ENCODE data around the gene FARS2.

FARS2 gene

DNA sequence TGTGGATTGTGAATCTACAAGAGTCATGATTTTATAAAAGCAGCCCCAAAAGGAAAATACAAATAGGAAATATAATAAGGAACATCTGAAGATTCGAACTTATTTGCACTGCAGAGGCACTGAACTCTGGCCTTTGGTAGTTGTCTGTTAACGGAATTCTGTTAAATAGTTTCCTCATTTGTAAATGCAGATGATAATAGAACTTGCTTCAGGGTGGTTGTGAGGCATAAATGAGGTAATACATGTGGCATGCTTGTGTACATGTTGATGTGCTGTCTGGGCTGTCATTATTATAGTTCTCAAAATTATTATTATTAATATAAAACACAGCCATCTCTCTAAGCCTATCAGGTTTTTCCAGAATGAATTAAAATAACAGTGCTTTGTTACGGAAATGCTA is 443.4 kb downstream of the FARS2 start:
- TF ChIP-seq GATA3 (IDR thresholded peaks at IDR 0.05; ENCODE audit: low read depth, low read length): no peak

DNA sequence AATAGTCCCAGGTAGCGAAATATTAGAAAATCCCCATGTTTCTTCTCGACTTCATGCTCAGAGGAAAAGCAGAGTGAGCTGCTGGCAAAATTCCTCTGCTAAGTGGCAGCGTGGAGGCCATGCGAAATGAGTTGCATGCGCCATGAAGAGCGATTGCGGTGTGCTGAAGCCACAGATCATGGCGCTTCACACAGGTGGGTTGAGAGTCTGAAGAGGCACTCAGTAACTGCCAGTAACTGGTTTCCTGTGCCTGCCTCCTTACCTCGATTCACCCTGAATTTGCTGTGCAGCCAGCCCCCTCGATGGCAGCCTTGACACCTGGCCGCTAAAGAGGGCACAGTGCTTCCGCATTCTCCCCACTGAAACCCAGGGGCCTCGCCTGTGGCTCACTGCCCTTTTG is 443.9 kb downstream of the FARS2 start:
- TF ChIP-seq GATA3 (IDR thresholded peaks at IDR 0.05; ENCODE audit: low read depth, low read length) (no peak), GATA2 (IDR thresholded peaks at IDR 0.05; ENCODE audit: low read depth, low read length) (no peak)

DNA sequence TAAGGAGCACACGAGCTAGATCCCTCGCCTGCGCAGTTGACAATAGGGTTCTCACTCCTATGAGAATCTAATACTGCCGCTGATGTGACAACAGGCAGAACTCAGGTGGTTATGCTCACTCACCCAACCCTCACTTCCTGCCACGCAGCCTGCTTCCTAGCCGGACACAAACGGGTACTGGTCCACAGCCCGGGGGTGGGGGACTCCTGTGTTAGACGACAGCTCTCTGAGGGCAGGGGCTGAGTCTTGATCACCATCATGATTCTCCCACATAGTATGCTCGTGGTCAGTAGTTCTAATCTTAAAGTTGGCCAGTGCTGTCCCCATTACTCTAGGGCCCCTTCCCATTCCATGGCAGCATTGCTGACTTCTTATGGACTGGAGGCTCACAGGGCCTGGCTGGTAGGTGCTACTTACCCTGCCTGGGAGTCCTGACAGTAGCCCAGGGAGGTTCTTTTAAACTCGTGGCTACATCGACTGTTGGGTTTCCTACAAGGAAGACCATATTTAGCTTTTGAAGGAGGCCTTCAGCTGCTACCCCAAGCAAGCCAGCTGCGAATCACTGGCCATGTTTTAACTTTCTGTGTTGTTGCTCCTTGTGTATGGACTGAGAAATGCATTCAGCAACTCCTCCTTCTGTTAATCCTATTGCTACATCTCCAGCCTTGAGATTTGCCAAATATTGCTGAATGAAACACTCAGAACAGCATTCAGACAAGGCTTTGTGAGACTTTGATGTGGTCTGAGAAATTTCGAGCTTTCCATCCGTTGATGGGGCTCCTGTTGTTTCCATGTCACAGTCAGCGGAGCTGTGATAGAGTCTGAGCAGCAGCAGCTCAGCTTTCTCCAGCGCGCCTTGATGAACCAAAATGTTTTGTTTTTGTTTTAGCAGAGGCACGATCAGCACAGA is 445.1 kb downstream of the FARS2 start:
- no peak for TF ChIP-seq GATA2 (IDR thresholded peaks at IDR 0.05; ENCODE audit: low read depth, low read length)
- no peak for TF ChIP-seq GATA3 (IDR thresholded peaks at IDR 0.05; ENCODE audit: low read depth, low read length)

DNA sequence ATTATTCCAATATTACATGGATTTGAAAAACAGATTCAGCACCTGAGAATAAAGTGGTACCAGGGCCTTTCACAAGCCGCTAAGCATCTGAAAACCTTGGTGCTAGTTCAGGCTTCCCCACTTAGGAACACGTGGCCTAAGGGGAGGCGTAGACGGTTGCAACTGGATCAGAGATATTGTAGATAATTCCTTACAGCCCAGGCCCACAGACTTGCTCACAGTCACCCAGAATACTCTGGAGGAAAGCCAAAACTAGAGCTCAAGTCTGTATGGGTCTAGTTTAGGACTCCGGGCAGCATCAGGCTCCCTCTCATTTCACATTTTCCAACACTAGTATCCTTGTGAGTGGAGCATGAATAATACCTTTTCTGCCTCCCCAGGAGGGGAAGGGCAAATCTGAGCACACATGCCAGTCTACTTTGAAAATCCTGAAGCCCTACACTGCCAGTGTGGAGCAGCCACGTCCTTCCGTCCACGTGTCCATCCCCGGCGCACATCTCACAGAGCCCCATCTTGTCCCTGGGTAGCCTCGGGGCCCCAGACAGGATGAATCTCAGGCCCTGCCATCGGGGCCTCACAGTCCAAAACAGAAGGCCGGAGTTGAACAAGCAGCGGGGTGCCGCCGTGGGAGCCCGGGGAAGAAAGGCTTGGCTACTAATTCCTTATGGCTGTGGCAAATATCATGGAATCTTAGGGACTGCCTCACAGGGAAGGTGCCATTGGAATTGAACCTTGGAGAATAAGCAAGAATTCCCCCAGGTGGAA is 446.1 kb downstream of the FARS2 start:
- TF ChIP-seq GATA3 (IDR thresholded peaks at IDR 0.05; ENCODE audit: low read depth, low read length): no peak
- TF ChIP-seq GATA2 (IDR thresholded peaks at IDR 0.05; ENCODE audit: low read depth, low read length): peak; percentile 53

DNA sequence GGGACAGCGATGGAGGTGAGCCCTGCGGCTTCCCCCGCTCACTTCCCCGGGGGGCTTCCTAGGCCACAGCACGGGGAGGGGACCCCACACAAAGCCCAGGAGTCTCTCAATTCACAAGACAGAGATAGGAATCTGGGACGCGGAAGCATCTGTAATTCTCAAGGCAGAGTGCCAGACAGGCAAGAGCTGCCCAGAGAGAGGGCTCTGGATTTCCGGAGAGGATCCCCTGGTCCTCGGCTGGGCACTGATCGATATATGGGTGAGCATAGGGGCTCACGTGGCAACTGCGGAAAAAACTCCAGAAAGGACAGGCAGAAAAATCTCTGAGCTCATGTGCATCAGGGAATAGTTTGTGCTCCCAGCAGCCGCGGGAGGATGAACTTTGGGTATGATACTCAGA is 449.2 kb downstream of the FARS2 start:
- TF ChIP-seq GATA2 (IDR thresholded peaks at IDR 0.05; ENCODE audit: low read depth, low read length): no peak
- TF ChIP-seq GATA3 (IDR thresholded peaks at IDR 0.05; ENCODE audit: low read depth, low read length): no peak

DNA sequence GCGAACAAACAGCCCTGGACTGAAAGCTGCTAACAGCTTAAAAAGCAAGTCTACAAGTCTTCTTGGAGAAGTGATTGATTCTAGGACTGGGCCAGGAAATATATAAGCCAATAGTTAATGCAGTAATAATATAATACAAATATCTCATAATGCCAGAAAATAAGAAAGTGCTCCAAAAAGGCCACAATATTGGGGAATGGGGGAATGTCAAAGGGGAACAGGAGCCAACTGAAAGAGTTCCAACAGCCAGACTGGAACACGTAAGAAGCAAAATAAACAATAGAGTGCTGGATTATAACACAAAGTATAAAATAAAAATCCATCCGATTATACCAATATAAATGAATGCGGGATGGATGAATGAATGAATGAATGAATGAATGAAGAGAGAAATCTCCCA is 449.6 kb downstream of the FARS2 start:
- TF ChIP-seq GATA2 (IDR thresholded peaks at IDR 0.05; ENCODE audit: low read depth, low read length): no peak
- TF ChIP-seq GATA3 (IDR thresholded peaks at IDR 0.05; ENCODE audit: low read depth, low read length): no peak

DNA sequence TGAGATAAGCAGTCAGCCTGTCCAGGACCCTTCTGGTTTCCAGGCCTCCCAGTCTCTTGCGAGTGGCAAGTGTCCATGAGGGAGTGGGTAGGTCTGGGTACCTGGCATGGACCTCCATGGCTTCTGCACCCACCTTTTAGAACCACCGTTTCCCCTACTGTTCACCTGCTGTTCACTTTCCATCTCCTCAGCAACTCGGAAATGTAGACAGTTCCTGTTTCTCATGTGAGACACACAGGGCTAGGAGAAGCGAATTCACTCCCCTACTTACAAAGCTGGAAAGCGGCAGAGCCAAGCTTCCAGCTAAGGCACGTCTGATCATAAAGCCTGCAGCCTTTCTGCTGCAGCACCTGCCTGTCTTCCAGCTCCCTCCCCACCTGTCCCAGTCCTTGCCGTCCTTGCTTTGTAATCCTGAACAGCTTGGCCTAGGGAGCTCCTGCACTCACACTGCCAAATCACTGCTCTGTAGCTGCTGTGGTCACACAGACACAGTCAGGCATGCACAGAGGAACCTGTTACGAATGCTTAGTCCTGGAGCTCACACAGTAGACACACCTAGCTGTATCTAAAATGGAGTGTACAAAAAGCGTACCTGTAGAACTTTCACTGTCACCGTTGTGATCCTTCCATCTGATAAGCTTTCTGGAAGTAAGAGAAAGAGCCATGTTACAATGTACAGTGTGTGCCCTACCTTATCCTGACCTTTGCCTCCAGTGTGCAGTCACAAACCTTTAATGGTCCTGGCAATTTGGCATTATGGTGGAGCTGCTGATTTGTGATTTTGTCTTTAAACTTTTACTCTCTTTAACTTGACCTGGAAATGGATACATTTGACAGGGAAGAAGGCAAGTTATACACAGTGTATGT is 451.3 kb downstream of the FARS2 start:
- TF ChIP-seq GATA3 (IDR thresholded peaks at IDR 0.05; ENCODE audit: low read depth, low read length) (no peak), GATA2 (IDR thresholded peaks at IDR 0.05; ENCODE audit: low read depth, low read length) (no peak)

DNA sequence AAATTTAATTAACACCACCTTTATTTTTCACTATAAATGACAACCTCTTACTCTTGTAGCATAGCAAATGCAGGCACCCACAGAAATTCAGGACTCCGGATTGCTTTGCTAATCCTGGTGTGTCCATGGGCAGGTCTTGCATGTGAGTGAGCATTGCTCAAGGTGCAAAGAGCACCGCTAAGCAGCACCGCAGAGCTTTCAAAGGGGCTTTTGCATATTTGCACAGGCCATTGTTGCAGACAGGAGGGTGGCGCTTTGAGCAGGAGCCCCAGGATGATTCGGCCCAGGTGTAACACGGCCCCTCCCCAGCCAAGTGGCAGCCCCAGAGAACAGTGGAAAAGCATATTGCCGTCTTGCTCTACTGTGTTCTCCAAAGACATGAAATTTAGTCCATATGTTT is 452.2 kb downstream of the FARS2 start:
- TF ChIP-seq GATA2 (IDR thresholded peaks at IDR 0.05; ENCODE audit: low read depth, low read length): no peak
- TF ChIP-seq GATA3 (IDR thresholded peaks at IDR 0.05; ENCODE audit: low read depth, low read length): no peak

DNA sequence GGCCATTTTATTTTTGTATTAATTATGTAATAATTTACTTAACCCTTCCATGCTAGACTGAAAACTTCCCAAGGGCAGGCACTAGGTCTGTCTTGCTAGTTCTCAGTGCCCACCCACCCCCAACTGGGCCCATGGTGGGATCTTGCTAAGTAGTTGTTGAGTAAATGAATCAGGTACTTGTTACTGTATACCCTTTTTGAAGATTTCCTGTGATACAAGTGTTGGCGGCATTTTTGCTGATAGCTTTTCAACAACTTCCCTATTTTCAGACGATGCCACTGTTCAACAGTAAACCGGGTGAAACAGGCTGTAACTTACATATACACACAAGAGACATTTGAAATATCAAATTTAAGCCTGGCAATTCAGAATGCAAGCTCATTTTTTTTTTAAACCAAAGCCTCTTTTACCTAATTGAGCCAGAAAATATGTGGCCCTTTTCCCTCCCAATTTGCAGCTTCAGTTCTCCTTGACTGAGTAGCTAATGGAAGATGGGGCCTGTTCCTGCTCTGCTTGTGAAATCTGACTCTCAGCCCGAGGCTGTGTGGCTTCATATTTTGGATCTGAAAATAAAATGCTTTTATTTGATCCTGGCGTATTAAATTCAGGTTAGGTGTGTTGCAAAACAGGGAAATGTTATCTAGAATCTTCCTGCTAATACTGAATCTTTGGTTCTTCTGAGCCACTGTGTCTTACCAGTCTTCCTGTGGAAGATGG is 457.1 kb downstream of the FARS2 start:
- no peak for TF ChIP-seq GATA2 (IDR thresholded peaks at IDR 0.05; ENCODE audit: low read depth, low read length)
- TF ChIP-seq GATA3 (IDR thresholded peaks at IDR 0.05; ENCODE audit: low read depth, low read length): no peak

- TF ChIP-seq GATA3 (IDR thresholded peaks at IDR 0.05; ENCODE audit: low read depth, low read length) (no peak), GATA2 (IDR thresholded peaks at IDR 0.05; ENCODE audit: low read depth, low read length) (no peak)
These were observed 462.8 kb downstream of the FARS2 start for GRCh38 chr6:5723841-5724691.

GRCh38 chr6:5724911-5725310 is 463.6 kb downstream of the FARS2 start:
- TF ChIP-seq GATA3 (IDR thresholded peaks at IDR 0.05; ENCODE audit: low read depth, low read length) (no peak), GATA2 (IDR thresholded peaks at IDR 0.05; ENCODE audit: low read depth, low read length) (no peak)

DNA sequence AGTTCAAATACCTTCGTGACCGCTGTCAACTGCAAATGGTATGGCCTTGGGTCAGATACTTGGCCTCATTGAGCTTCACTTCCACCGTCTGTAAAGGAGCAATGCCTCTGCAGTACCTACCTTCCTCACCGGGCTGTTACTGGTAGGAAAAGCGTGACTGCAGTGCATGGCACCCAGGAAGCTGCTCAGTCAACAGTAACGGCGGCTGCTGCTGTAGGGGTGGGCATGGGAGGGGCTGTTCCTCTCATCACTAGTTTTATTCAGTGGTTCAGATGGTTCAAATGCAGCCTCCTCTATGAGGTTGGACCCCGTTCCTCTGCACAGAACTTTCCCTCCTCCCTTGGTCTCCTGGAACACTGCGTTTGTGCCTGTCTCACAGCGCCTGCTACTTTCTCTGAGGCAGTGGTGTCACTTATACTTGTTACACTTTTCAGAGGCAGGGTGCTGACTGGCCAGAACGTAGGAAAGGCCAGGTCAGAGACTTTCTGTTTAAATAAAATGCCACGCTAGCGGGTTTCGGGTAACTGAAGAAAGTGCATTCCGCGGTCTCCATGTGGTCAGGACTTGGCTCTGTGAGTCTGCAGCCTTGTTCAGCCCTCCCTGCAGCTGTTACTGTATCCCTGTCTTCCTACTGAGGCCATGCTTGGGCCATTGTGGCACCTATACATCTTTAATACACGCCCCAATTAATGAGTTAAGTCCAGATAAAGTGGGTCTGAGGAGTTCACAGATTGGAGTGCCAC is 465.8 kb downstream of the FARS2 start:
- TF ChIP-seq GATA3 (IDR thresholded peaks at IDR 0.05; ENCODE audit: low read depth, low read length) (no peak), GATA2 (IDR thresholded peaks at IDR 0.05; ENCODE audit: low read depth, low read length) (no peak)
